HG03457 (cell line): ENCODE results near the gene OXTR.

ENCODE experiments used
- ATAC-seq: cut with Tn5 transposase; IDR thresholded peaks from one replicate; pipeline ENCODE4 v1.9.1; 2021; ENCODE audit warnings: moderate number of reproducible peaks; ENCODE audit not compliant: unreplicated experiment

Gene OXTR

GRCh38 chr3:8769088-8769822, at the start of gene OXTR:
Gene OXTR, minus strand, starts transcription at chr3:8769613. Its CDS starts 1,426 bp downstream, at chr3:8768187.
- peak; percentile 69 for ATAC-seq

- ATAC-seq, result no peak
These were observed 48.1 kb upstream of the OXTR start for GRCh38 chr3:8817486-8817885.

GRCh38 chr3:8816106-8816505, 46.7 kb upstream of the OXTR start:
- no peak for ATAC-seq

- no peak for ATAC-seq
These were observed 44.0 kb upstream of the OXTR start for GRCh38 chr3:8813411-8813810.

- no peak for ATAC-seq
These were observed 41.1 kb upstream of the OXTR start for GRCh38 chr3:8810561-8810960.

- no peak for ATAC-seq
These were observed 36.4 kb upstream of the OXTR start for GRCh38 chr3:8805774-8806173.

- ATAC-seq, result no peak
These were observed 32.8 kb upstream of the OXTR start for GRCh38 chr3:8802256-8802655.

GRCh38 chr3:8800016-8800415, 30.6 kb upstream of the OXTR start:
- ATAC-seq, result no peak

GRCh38 chr3:8794247-8794646, 24.8 kb upstream of the OXTR start:
- no peak for ATAC-seq

- no peak for ATAC-seq
These were observed 23.8 kb upstream of the OXTR start for GRCh38 chr3:8793242-8793641.

- ATAC-seq, result no peak
These were observed 21.1 kb upstream of the OXTR start for GRCh38 chr3:8790529-8790928.

- ATAC-seq, result no peak
These were observed 15.4 kb upstream of the OXTR start for GRCh38 chr3:8784676-8785435.

- ATAC-seq, result no peak
These were observed 10.9 kb upstream of the OXTR start for GRCh38 chr3:8780279-8780678.

- no peak for ATAC-seq
These were observed 9.1 kb upstream of the OXTR start for GRCh38 chr3:8778475-8778874.

- ATAC-seq, result no peak
These were observed 8.5 kb upstream of the OXTR start for GRCh38 chr3:8777978-8778267.

GRCh38 chr3:8777201-8777977, 8.0 kb upstream of the OXTR start:
- no peak for ATAC-seq

- no peak for ATAC-seq
These were observed 7.0 kb upstream of the OXTR start for GRCh38 chr3:8776406-8776805.

GRCh38 chr3:8775602-8776001, 6.2 kb upstream of the OXTR start:
- ATAC-seq, result no peak

- ATAC-seq, result no peak
These were observed 5.8 kb upstream of the OXTR start for GRCh38 chr3:8775181-8775580.

- ATAC-seq, result no peak
These were observed 4.6 kb upstream of the OXTR start for GRCh38 chr3:8773941-8774542.

GRCh38 chr3:8768364-8769087, 887 bp downstream of the OXTR start:
- ATAC-seq, result peak; percentile 28
